HEK293 (cell line): ENCODE measurements around the gene DPY19L1.
A peak's percentile ranks its signal among the peaks of the same experiment; 100 is the strongest.

Experiments
- CTCF ChIA-PET: fragments of 350-600 bp; formaldehyde crosslinking; extraction: SDS; loops from one replicate; lab custom pipeline; 2021; ENCODE audit warnings: antibody characterized with exemption; lab: Yijun Ruan, JAX
- POLR2A ChIA-PET: fragments of 300-600 bp; formaldehyde crosslinking; extraction: SDS; loops from one replicate; lab custom pipeline; 2020; ENCODE audit warnings: antibody characterized with exemption, inconsistent platforms; lab: Yijun Ruan, JAX
- H3K27ac ChIP-seq: fragments of 200-500 bp; sonication (Bioruptor generic); 2 replicates; pipeline ENCODE4 v1.5.1; 2014; ENCODE audit warnings: low read depth, low read length, control low read depth, inconsistent platforms; ENCODE audit errors: extremely low read depth
- H3K36me3 ChIP-seq, 2 experiments: fragments of 200-500 bp in 1 of 2; sonication (Bioruptor generic) in 1 of 2; 1 replicate in 1 of 2; 2 replicates in 1 of 2; pipeline ENCODE4 v1.5.1; 2014 to 2017; ENCODE audit warnings: inconsistent platforms in 2 of 2, low read length in 2 of 2; ENCODE audit not compliant: control insufficient read depth in 2 of 2, insufficient read depth in 1 of 2
- H3K4me1 ChIP-seq: fragments of 200-500 bp; sonication (Bioruptor generic); 2 replicates; pipeline ENCODE4 v1.5.1; 2014; ENCODE audit warnings: mild to moderate bottlenecking, low read length, inconsistent platforms; ENCODE audit not compliant: control insufficient read depth, insufficient read depth
- H3K4me3 ChIP-seq: 2 replicates; pipeline ENCODE4 v1.5.1; 2011; ENCODE audit warnings: low read depth, mild to moderate bottlenecking, control low read depth, low read length, moderate library complexity
- H3K9me3 ChIP-seq: fragments of 200-500 bp; sonication (Bioruptor generic); 2 replicates; pipeline ENCODE4 v1.5.1; 2014; ENCODE audit warnings: low read depth, low read length, inconsistent platforms; ENCODE audit not compliant: control insufficient read depth, insufficient read depth
- GLIS2 ChIP-seq: fragments of 450-650 bp; formaldehyde crosslinking; IDR thresholded peaks from 2 replicates; pipeline ENCODE4 v1.5.1; 2016; ENCODE audit warnings: missing biosample characterization, missing genetic modification characterization
- HOXC10 ChIP-seq: sonication (generic); formaldehyde crosslinking; IDR thresholded peaks from 2 replicates; pipeline ENCODE4 v1.8.1; 2023; ENCODE audit warnings: mild to moderate bottlenecking, missing genetic modification reagents
- KLF10 ChIP-seq: fragments of 450-650 bp; IDR thresholded peaks from 2 replicates; pipeline ENCODE4 v1.5.1; 2018; ENCODE audit warnings: missing biosample characterization, mild to moderate bottlenecking, missing genetic modification characterization
- KLF7 ChIP-seq: fragments of 450-650 bp; formaldehyde crosslinking; IDR thresholded peaks from 2 replicates; pipeline ENCODE4 v1.5.1; 2016; ENCODE audit warnings: missing biosample characterization, missing genetic modification characterization, borderline replicate concordance
- PRDM10 ChIP-seq: fragments of 450-650 bp; formaldehyde crosslinking; IDR thresholded peaks from 2 replicates; pipeline ENCODE4 v1.5.1; 2016; ENCODE audit warnings: missing biosample characterization, missing genetic modification characterization
- REPIN1 ChIP-seq: fragments of 450-650 bp; formaldehyde crosslinking; IDR thresholded peaks from 2 replicates; pipeline ENCODE4 v1.5.1; 2017; ENCODE audit warnings: missing biosample characterization, missing genetic modification characterization, low read depth
- SCRT1 ChIP-seq: fragments of 450-650 bp; formaldehyde crosslinking; IDR thresholded peaks from 2 replicates; pipeline ENCODE4 v1.5.1; 2016; ENCODE audit warnings: missing biosample characterization, missing genetic modification characterization, borderline replicate concordance
- SCRT2 ChIP-seq: fragments of 450-650 bp; formaldehyde crosslinking; IDR thresholded peaks from 2 replicates; pipeline ENCODE4 v1.5.1; 2016; ENCODE audit warnings: missing biosample characterization, missing genetic modification characterization
- ZNF112 ChIP-seq: fragments of 450-650 bp; formaldehyde crosslinking; IDR thresholded peaks from 2 replicates; pipeline ENCODE4 v1.5.0; 2017; ENCODE audit warnings: missing biosample characterization, missing genetic modification characterization
- ZNF146 ChIP-seq: fragments of 450-650 bp; formaldehyde crosslinking; IDR thresholded peaks from 2 replicates; pipeline ENCODE4 v1.5.1; 2016; ENCODE audit warnings: missing biosample characterization, missing genetic modification characterization
- ZNF157 ChIP-seq: fragments of 450-650 bp; formaldehyde crosslinking; IDR thresholded peaks from 2 replicates; pipeline ENCODE4 v1.5.1; 2016; ENCODE audit warnings: missing biosample characterization, missing genetic modification characterization
- ZNF221 ChIP-seq: fragments of 450-650 bp; formaldehyde crosslinking; IDR thresholded peaks from 2 replicates; pipeline ENCODE4 v1.5.1; 2017; ENCODE audit warnings: missing biosample characterization, missing genetic modification characterization, borderline replicate concordance
- ZNF239 ChIP-seq: fragments of 450-650 bp; formaldehyde crosslinking; IDR thresholded peaks from 2 replicates; pipeline ENCODE4 v1.5.1; 2016; ENCODE audit warnings: missing biosample characterization, missing genetic modification characterization
- ZNF280D ChIP-seq: fragments of 450-650 bp; formaldehyde crosslinking; IDR thresholded peaks from 2 replicates; pipeline ENCODE4 v1.5.1; 2016; ENCODE audit warnings: missing biosample characterization, missing genetic modification characterization
- ZNF292 ChIP-seq: fragments of 450-650 bp; formaldehyde crosslinking; IDR thresholded peaks from 2 replicates; pipeline ENCODE4 v1.5.1; 2016; ENCODE audit warnings: low read depth, missing biosample characterization, missing genetic modification characterization, borderline replicate concordance
- ZNF311 ChIP-seq: fragments of 450-650 bp; formaldehyde crosslinking; IDR thresholded peaks from 2 replicates; pipeline ENCODE4 v1.5.1; 2017; ENCODE audit warnings: missing biosample characterization, missing genetic modification characterization, borderline replicate concordance
- ZNF341 ChIP-seq: fragments of 450-650 bp; formaldehyde crosslinking; IDR thresholded peaks from 2 replicates; pipeline ENCODE4; 2016; ENCODE audit warnings: low read depth, missing biosample characterization, missing genetic modification characterization
- ZNF366 ChIP-seq: fragments of 450-650 bp; formaldehyde crosslinking; conservative IDR thresholded peaks from 2 replicates; pipeline ENCODE4 v1.5.1; 2016; ENCODE audit warnings: missing biosample characterization, missing genetic modification characterization
- ZNF585B ChIP-seq: fragments of 450-650 bp; formaldehyde crosslinking; IDR thresholded peaks from 2 replicates; pipeline ENCODE4 v1.5.1; 2016; ENCODE audit warnings: missing biosample characterization, missing genetic modification characterization
- ZNF692 ChIP-seq: fragments of 450-650 bp; formaldehyde crosslinking; IDR thresholded peaks from 2 replicates; pipeline ENCODE4 v1.5.1; 2016; ENCODE audit warnings: missing biosample characterization, missing genetic modification characterization
- ZNF768 ChIP-seq: fragments of 450-650 bp; formaldehyde crosslinking; IDR thresholded peaks from 2 replicates; pipeline ENCODE4 v1.5.1; 2018; ENCODE audit warnings: missing biosample characterization, mild to moderate bottlenecking, missing genetic modification characterization
- ZNF837 ChIP-seq: fragments of 450-650 bp; formaldehyde crosslinking; IDR thresholded peaks from 2 replicates; pipeline ENCODE4 v1.5.1; 2016; ENCODE audit warnings: missing biosample characterization, missing genetic modification characterization

Gene DPY19L1

GRCh38 chr7:35039343-35039742 is 2.1 kb upstream of the DPY19L1 start:
- Histone ChIP-seq H3K36me3 (no peaks in the 10 kb centered on the region), H3K27ac (no peak overlapping the region)
- CTCF ChIA-PET: interaction anchor here (0.6 to 1.0 kb wide), 2 partner anchors 13 to 188 kb away, joined by 3 read pairs; no protein-coding TSS in a partner anchor
- TF ChIP-seq ZNF221 (tag by site-specific recombination) (no peak), SCRT1 (tag by site-specific recombination) (0 out of 2 replicates have a peak, but pooled peaks have one; percentile 54), SCRT2 (tag by site-specific recombination) (peak; percentile 61)
- TF ChIP-seq, all 188 proteins: peak for 2
- Histone ChIP-seq H3K9me3 (no peaks in the 10 kb centered on the region), H3K4me3 (no peak overlapping the region), H3K4me1 (peaks cover 2% of the 10 kb centered on the region; the same call in 1 of the 2 replicates)
- POLR2A ChIA-PET: no interaction called here

- ChIA-PET CTCF (interaction anchor here (0.6 to 0.7 kb wide), 2 partner anchors 8 to 572 kb away, joined by 3 read pairs; no protein-coding TSS in a partner anchor), POLR2A (no interaction called here)
- Histone ChIP-seq H3K27ac (peak overlapping the region; percentile 89; the same call in 1 of the 2 replicates), H3K4me1 (peaks cover 2% of the 10 kb centered on the region; the same call in 1 of the 2 replicates), H3K4me3 (peak overlapping the region; percentile 75), H3K36me3 (no peaks in the 10 kb centered on the region), H3K9me3 (no peaks in the 10 kb centered on the region)
- TF ChIP-seq PRDM10 (tag by site-specific recombination) (peak; percentile 83), ZNF585B (tag by site-specific recombination) (no peak)
Measured at GRCh38 chr7:35038354-35038753, 1.1 kb upstream of the DPY19L1 start.

- ChIA-PET POLR2A (no interaction called here), CTCF (interaction anchor here (0.6 to 0.7 kb wide), 2 partner anchors 9 to 573 kb away, joined by 3 read pairs; no protein-coding TSS in a partner anchor)
- H3K4me1 ChIP-seq: peaks cover 2% of the 10 kb centered on the region; the same call in 1 of the 2 replicates
- H3K4me3 ChIP-seq: peak overlapping the region; percentile 82
- no peaks in the 10 kb centered on the region for H3K36me3 ChIP-seq
- H3K9me3 ChIP-seq: no peaks in the 10 kb centered on the region
- H3K27ac ChIP-seq: peak overlapping the region; percentile 89
- TF ChIP-seq KLF10 (tag by site-specific recombination) (0 out of 2 replicates have a peak, but pooled peaks have one; percentile 35), ZNF157 (no peak), ZNF112 (tag by site-specific recombination) (no peak), ZNF280D (no peak), ZNF292 (tag by site-specific recombination) (no peak), REPIN1 (tag by site-specific recombination) (no peak), HOXC10 (no peak), ZNF366 (tag by site-specific recombination) (no peak), GLIS2 (tag by site-specific recombination) (peak; percentile 84), ZNF692 (peak; percentile 96), ZNF341 (tag by site-specific recombination) (peak; percentile 53), SCRT1 (tag by site-specific recombination) (no peak), ZNF239 (no peak), ZNF146 (no peak), KLF7 (tag by site-specific recombination) (no peak), ZNF768 (no peak), ZNF311 (no peak), ZNF837 (tag by site-specific recombination) (no peak)
Measured at GRCh38 chr7:35037526-35038341, 449 bp upstream of the DPY19L1 start.
